Body of pancreas (tissue), 4 donors: ENCODE measurements around the gene FBXO21.

Experiments used
- POLR2A ChIP-seq, 3 donors: fragments of 450-650 bp; IDR thresholded peaks; one replicate each; pipeline ENCODE4 v1.6.1; 2016; ENCODE audit warnings: antibody characterized with exemption in 3 of 3, mild to moderate bottlenecking in 2 of 3
- TF ChIP-seq, protein P1 (sequence below), 7 experiments: fragments of 450-650 bp in 4 of 7; fragments of 200-600 bp in 3 of 7; sonication (generic) in 3 of 7; IDR thresholded peaks; one replicate each; pipeline ENCODE4 v1.5.1; 2016 to 2019; ENCODE audit warnings: antibody characterized with exemption in 7 of 7

GRCh38 chr12:117134721-117135120, 55.5 kb downstream of the FBXO21 start:
- TF ChIP-seq, protein P1, sequence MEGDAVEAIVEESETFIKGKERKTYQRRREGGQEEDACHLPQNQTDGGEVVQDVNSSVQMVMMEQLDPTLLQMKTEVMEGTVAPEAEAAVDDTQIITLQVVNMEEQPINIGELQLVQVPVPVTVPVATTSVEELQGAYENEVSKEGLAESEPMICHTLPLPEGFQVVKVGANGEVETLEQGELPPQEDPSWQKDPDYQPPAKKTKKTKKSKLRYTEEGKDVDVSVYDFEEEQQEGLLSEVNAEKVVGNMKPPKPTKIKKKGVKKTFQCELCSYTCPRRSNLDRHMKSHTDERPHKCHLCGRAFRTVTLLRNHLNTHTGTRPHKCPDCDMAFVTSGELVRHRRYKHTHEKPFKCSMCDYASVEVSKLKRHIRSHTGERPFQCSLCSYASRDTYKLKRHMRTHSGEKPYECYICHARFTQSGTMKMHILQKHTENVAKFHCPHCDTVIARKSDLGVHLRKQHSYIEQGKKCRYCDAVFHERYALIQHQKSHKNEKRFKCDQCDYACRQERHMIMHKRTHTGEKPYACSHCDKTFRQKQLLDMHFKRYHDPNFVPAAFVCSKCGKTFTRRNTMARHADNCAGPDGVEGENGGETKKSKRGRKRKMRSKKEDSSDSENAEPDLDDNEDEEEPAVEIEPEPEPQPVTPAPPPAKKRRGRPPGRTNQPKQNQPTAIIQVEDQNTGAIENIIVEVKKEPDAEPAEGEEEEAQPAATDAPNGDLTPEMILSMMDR (IDR thresholded peaks at IDR 0.05) = no peak
- no peak for TF ChIP-seq POLR2A (IDR thresholded peaks at IDR 0.05)
